Trophoblast cell (in vitro differentiated cells and primary cell): ENCODE results near the gene CDKN2AIP.

Experiments
- DNase-seq, 2 donors: peaks; one replicate each; pipeline ENCODE4 v3.0.0-alpha.2; 2016
- H2AFZ ChIP-seq: 2 replicates; pipeline ENCODE4 v1.6.1; 2013; ENCODE audit warnings: low read length, moderate library complexity, mild to moderate bottlenecking; ENCODE audit not compliant: insufficient read depth, poor library complexity
- H2AK5ac ChIP-seq: 2 replicates; pipeline ENCODE4 v1.6.1; 2013; ENCODE audit warnings: mild to moderate bottlenecking, low read length
- H2BK120ac ChIP-seq: 2 replicates; pipeline ENCODE4 v1.6.1; 2013; ENCODE audit warnings: low read length, mild to moderate bottlenecking, moderate library complexity; ENCODE audit not compliant: insufficient read depth, poor library complexity
- H2BK12ac ChIP-seq: 2 replicates; pipeline ENCODE4 v1.6.1; 2013; ENCODE audit warnings: mild to moderate bottlenecking, low read length, moderate library complexity
- H2BK5ac ChIP-seq: 2 replicates; pipeline ENCODE4 v1.6.1; 2013; ENCODE audit warnings: low read length, low read depth, moderate library complexity, mild to moderate bottlenecking; ENCODE audit not compliant: poor library complexity
- H3K14ac ChIP-seq: 2 replicates; pipeline ENCODE4 v1.6.1; 2013; ENCODE audit warnings: mild to moderate bottlenecking, low read length
- H3K18ac ChIP-seq: 2 replicates; pipeline ENCODE4 v1.6.1; 2013; ENCODE audit warnings: mild to moderate bottlenecking, low read length
- H3K23ac ChIP-seq: 2 replicates; pipeline ENCODE4 v1.6.1; 2013; ENCODE audit warnings: low read length
- H3K27ac ChIP-seq: 2 replicates; pipeline ENCODE4 v1.5.1; 2013; ENCODE audit warnings: low read depth, mild to moderate bottlenecking, inconsistent platforms, low read length, moderate library complexity
- H3K27me3 ChIP-seq: 2 replicates; pipeline ENCODE4 v1.6.1; 2013; ENCODE audit warnings: inconsistent platforms, mild to moderate bottlenecking, low read length, moderate library complexity; ENCODE audit not compliant: insufficient read depth
- H3K36me3 ChIP-seq, 2 experiments: 1 replicate in 1 of 2; 2 replicates in 1 of 2; pipeline ENCODE4 v1.6.1; 2013; ENCODE audit warnings: low read length in 2 of 2, mild to moderate bottlenecking in 2 of 2, moderate library complexity in 1 of 2; ENCODE audit not compliant: insufficient read depth in 2 of 2, control insufficient read depth in 1 of 2
- H3K4ac ChIP-seq: 2 replicates; pipeline ENCODE4 v1.6.1; 2013; ENCODE audit warnings: low read depth, mild to moderate bottlenecking, low read length, moderate library complexity
- H3K4me1 ChIP-seq, 2 experiments: 1 replicate in 1 of 2; 2 replicates in 1 of 2; pipeline ENCODE4 v1.6.1; 2013; ENCODE audit warnings: low read length in 2 of 2, mild to moderate bottlenecking in 2 of 2, moderate library complexity in 1 of 2; ENCODE audit not compliant: insufficient read depth in 2 of 2, control insufficient read depth in 1 of 2
- H3K4me2 ChIP-seq: 2 replicates; pipeline ENCODE4 v1.6.1; 2013; ENCODE audit warnings: inconsistent platforms, mild to moderate bottlenecking, low read length, moderate library complexity
- H3K4me3 ChIP-seq: 2 replicates; pipeline ENCODE4 v1.5.1; 2013; ENCODE audit warnings: mild to moderate bottlenecking, low read depth, low read length, inconsistent platforms
- H3K79me1 ChIP-seq: one replicate; pipeline ENCODE4 v1.6.1; 2013; ENCODE audit warnings: low read length
- H3K79me2 ChIP-seq: 2 replicates; pipeline ENCODE4 v1.6.1; 2013; ENCODE audit warnings: low read length, mild to moderate bottlenecking; ENCODE audit not compliant: control insufficient read depth, insufficient read depth, poor library complexity
- H3K9ac ChIP-seq: 2 replicates; pipeline ENCODE4 v1.6.1; 2013; ENCODE audit warnings: mild to moderate bottlenecking, low read length
- H3K9me3 ChIP-seq: 2 replicates; pipeline ENCODE4 v1.6.1; 2013; ENCODE audit warnings: low read depth, mild to moderate bottlenecking, control low read depth, inconsistent platforms, low read length; ENCODE audit not compliant: insufficient read depth
- H4K12ac ChIP-seq: 2 replicates; pipeline ENCODE4 v1.6.1; 2013; ENCODE audit warnings: low read depth, mild to moderate bottlenecking, low read length, moderate library complexity
- H4K8ac ChIP-seq: 2 replicates; pipeline ENCODE4 v1.6.1; 2013; ENCODE audit warnings: low read depth, mild to moderate bottlenecking, low read length, moderate library complexity
- H4K91ac ChIP-seq: one replicate; pipeline ENCODE4 v1.6.1; 2013; ENCODE audit warnings: low read depth, mild to moderate bottlenecking, low read length, moderate library complexity
- WGBS: extraction: QIAGEN DNeasy Blood & Tissue Kit; methylation state at CpG from one replicate; pipeline ENCODE4 v1.1.7; 2013; ENCODE audit warnings: missing lambda C conversion rate; ENCODE audit not compliant: insufficient read length, insufficient coverage; ENCODE audit errors: extremely low coverage; 5-methylcytosine and 5-hydroxymethylcytosine counted together

Gene CDKN2AIP

DNA sequence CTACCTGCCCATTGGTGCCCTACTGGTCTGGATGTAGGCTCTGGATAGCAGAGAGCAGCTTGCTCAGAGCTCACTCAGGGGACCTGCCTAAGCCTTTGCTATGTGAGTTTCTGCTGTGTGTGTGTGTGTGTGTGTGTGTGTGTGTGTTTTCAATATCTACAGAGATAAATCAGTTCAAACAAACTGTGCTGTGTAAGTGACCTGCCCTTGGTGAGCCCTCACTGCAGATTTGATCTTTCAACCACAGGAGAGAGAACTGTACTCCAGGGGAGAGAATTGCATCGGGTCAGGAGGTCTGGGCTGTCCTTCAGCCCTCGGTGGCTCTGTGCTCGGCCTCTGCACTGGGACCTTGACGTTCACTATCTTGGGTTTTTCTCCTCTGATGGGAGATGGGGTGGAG is 35.0 kb upstream of the CDKN2AIP start:
- no peak overlapping the region for H3K4me3 ChIP-seq
- no peak overlapping the region for H2BK120ac ChIP-seq
- no peaks in the 10 kb centered on the region for H3K79me2 ChIP-seq
- no peaks in the 10 kb centered on the region for H3K36me3 ChIP-seq
- H4K12ac ChIP-seq, result no peak overlapping the region
- H3K4ac ChIP-seq, result no peak overlapping the region
- no peak overlapping the region for H2AFZ ChIP-seq
- no peak overlapping the region for H2BK12ac ChIP-seq
- no peak overlapping the region for H2BK5ac ChIP-seq
- no peaks in the 10 kb centered on the region for H3K9me3 ChIP-seq
- no peak overlapping the region for H4K8ac ChIP-seq
- no peak overlapping the region for H3K9ac ChIP-seq
- peak in 1 of 2 donors; percentile 54 for DNase-seq
- H3K14ac ChIP-seq, result no peak overlapping the region
- no peak overlapping the region for H4K91ac ChIP-seq
- WGBS, result no CpG with 5 or more reads among the region's 4 CpGs
- H3K4me1 ChIP-seq, result no peaks in the 10 kb centered on the region
- no peak overlapping the region for H3K23ac ChIP-seq
- H3K18ac ChIP-seq, result no peak overlapping the region
- H3K79me1 ChIP-seq, result no peaks in the 10 kb centered on the region
- no peak overlapping the region for H2AK5ac ChIP-seq
- no peak overlapping the region for H3K4me2 ChIP-seq
- no peaks in the 10 kb centered on the region for H3K27me3 ChIP-seq
- no peak overlapping the region for H3K27ac ChIP-seq

DNA sequence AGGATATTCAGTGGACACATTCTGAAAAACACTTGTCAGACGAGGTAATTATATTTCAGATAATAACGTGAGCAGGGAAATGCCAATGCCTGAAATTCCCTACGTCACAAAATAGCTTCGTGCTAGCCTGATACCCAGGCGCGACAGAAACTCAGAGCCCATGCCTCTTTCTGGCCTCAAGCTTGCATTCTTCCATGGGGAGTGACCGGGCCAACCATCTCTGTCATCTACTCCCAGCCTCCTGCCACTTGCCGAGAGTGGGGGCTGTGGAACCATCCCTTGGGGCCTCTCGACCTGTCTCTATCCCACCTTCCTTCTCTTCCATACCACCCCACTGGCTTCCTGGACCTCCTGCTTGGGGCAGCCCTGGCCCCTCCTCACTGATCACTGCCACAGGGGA is 34.5 kb upstream of the CDKN2AIP start:
- Histone ChIP-seq H3K4me2 (no peak overlapping the region), H3K36me3 (no peaks in the 10 kb centered on the region), H2BK5ac (no peak overlapping the region), H3K9ac (no peak overlapping the region), H3K27me3 (no peaks in the 10 kb centered on the region), H2BK12ac (no peak overlapping the region), H3K4me3 (no peak overlapping the region), H4K8ac (no peak overlapping the region), H3K4me1 (no peaks in the 10 kb centered on the region), H3K4ac (no peak overlapping the region), H3K27ac (no peak overlapping the region), H3K18ac (no peak overlapping the region), H3K14ac (no peak overlapping the region), H3K9me3 (no peaks in the 10 kb centered on the region), H4K91ac (no peak overlapping the region), H3K79me1 (no peaks in the 10 kb centered on the region), H3K23ac (no peak overlapping the region), H3K79me2 (no peaks in the 10 kb centered on the region), H2BK120ac (no peak overlapping the region), H2AFZ (no peak overlapping the region), H2AK5ac (no peak overlapping the region), H4K12ac (no peak overlapping the region)
- peak; percentile 95 to 98 for DNase-seq
- WGBS, result no CpG with 5 or more reads among the region's 9 CpGs

DNA sequence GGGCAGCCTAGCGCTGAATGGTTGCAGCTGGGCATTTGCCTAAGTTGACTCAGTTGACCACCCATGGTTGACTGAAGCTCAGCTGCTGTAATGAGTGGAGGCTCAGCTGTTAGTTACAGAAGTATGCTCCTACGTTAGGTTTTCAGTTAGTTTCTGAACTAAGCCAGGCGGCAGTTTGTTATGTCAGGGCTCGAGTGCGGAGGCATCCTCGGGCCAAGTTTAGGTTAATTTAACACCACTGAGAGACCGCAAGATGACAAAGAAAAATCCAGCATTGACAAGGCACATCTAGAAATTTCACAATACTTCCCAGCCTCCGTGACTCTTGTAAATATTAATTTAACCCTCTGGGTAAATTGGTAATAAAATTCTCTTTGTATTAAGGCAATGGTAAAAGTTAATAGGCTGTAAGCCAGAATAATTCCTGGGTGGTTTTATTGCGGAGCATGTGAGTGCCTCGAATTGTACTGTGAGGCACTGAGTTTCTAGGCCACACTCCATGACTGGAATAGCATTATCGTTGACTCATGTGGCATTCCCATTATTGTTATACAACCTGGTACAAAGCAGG is 33.1 kb upstream of the CDKN2AIP start:
- no peak overlapping the region for H2AK5ac ChIP-seq
- H3K27me3 ChIP-seq, result no peaks in the 10 kb centered on the region
- H4K91ac ChIP-seq, result no peak overlapping the region
- H3K4me3 ChIP-seq, result no peak overlapping the region
- H3K18ac ChIP-seq, result no peak overlapping the region
- H2BK12ac ChIP-seq, result no peak overlapping the region
- no peaks in the 10 kb centered on the region for H3K9me3 ChIP-seq
- no peak overlapping the region for H3K4ac ChIP-seq
- H2BK120ac ChIP-seq, result no peak overlapping the region
- H3K27ac ChIP-seq, result no peak overlapping the region
- no peak overlapping the region for H4K12ac ChIP-seq
- no peak overlapping the region for H3K9ac ChIP-seq
- H3K79me2 ChIP-seq, result no peaks in the 10 kb centered on the region
- H3K4me1 ChIP-seq, result no peaks in the 10 kb centered on the region
- no peak overlapping the region for H3K4me2 ChIP-seq
- no peak overlapping the region for H3K23ac ChIP-seq
- no peaks in the 10 kb centered on the region for H3K79me1 ChIP-seq
- H2AFZ ChIP-seq, result no peak overlapping the region
- no peak overlapping the region for H4K8ac ChIP-seq
- WGBS, result no CpG with 5 or more reads among the region's 11 CpGs
- no peak overlapping the region for H2BK5ac ChIP-seq
- no peak overlapping the region for H3K14ac ChIP-seq
- DNase-seq, result no peak
- H3K36me3 ChIP-seq, result no peaks in the 10 kb centered on the region

DNA sequence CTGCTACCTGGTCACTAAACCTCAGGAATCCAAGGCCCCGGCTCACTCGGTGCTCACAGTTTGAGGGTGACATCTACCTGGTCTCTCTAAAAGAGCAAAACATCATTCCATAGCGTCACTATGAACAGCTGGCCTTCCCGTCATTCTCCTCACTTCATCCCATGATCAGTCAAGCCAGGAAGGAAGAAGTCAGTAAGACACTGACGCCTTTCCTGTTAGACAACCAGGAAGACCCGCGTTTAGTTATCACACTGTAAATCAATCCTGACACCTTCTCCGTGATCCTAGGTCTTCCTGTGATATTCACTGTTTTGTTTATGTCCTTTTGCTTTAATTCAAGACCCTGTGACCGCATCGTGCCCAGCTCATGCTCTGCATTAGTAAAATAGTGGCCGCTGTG is 31.6 kb upstream of the CDKN2AIP start:
- no peak overlapping the region for H2BK5ac ChIP-seq
- no peak overlapping the region for H2AK5ac ChIP-seq
- H3K4me1 ChIP-seq, result no peaks in the 10 kb centered on the region
- no peaks in the 10 kb centered on the region for H3K79me2 ChIP-seq
- H3K9me3 ChIP-seq, result no peaks in the 10 kb centered on the region
- DNase-seq, result no peak
- no peak overlapping the region for H2BK120ac ChIP-seq
- no peak overlapping the region for H3K23ac ChIP-seq
- no peaks in the 10 kb centered on the region for H3K36me3 ChIP-seq
- H4K91ac ChIP-seq, result no peak overlapping the region
- no peak overlapping the region for H3K4ac ChIP-seq
- no peak overlapping the region for H2AFZ ChIP-seq
- H3K27ac ChIP-seq, result no peak overlapping the region
- no peak overlapping the region for H3K4me3 ChIP-seq
- H3K79me1 ChIP-seq, result no peaks in the 10 kb centered on the region
- no peak overlapping the region for H3K4me2 ChIP-seq
- no peak overlapping the region for H4K8ac ChIP-seq
- no peak overlapping the region for H3K14ac ChIP-seq
- H3K18ac ChIP-seq, result no peak overlapping the region
- no peaks in the 10 kb centered on the region for H3K27me3 ChIP-seq
- WGBS, result no CpG with 5 or more reads among the region's 11 CpGs
- H4K12ac ChIP-seq, result no peak overlapping the region
- no peak overlapping the region for H2BK12ac ChIP-seq
- H3K9ac ChIP-seq, result no peak overlapping the region
